ENCODE measurements around the gene C1QTNF4.
A peak's percentile ranks its signal among the peaks of the same experiment; 100 is the strongest.

GRCh38 chr11:47642099-47642855 lies 48.1 kb upstream of the C1QTNF4 start, which contains the start of gene MTCH2:
- TF ChIP-seq MEIS2 (IDR thresholded peaks at IDR 0.05; ENCODE audit: partially characterized antibody) (peak; percentile 96), ZKSCAN1 (IDR thresholded peaks at IDR 0.05; ENCODE audit: low read depth, low read length) (no peak), SRSF9 (IDR thresholded peaks at IDR 0.05; ENCODE audit: borderline replicate concordance, low read depth, low read length) (no peak), POLR2AphosphoS5 (IDR thresholded peaks at IDR 0.05; ENCODE audit: control insufficient read depth, insufficient read depth, low read depth, low read length) (peak; percentile 63; the same call in 1 of the 2 replicates), STAT6 (CRISPR knock-in tag; IDR thresholded peaks at IDR 0.05) (no peak), ETV6 (IDR thresholded peaks at IDR 0.05; ENCODE audit: borderline replicate concordance in 1 of 2, low read depth in 2 of 2, low read length in 1 of 2) (no peak), ETV6 (CRISPR knock-in tag; IDR thresholded peaks at IDR 0.05; ENCODE audit: borderline replicate concordance) (no peak), E2F1 (CRISPR knock-in tag; IDR thresholded peaks at IDR 0.05) (peak; percentile 64; the same call in 1 of the 2 replicates), HMGN3 (IDR thresholded peaks at IDR 0.05; ENCODE audit: borderline replicate concordance, extremely low read depth, insufficient read length, low read depth, low read length) (peak; percentile 88), POLR2A (conservative IDR thresholded peaks at IDR 0.05) (peak; percentile 94), ZNF277 (CRISPR knock-in tag; IDR thresholded peaks at IDR 0.05; ENCODE audit: borderline replicate concordance) (no peak), KAT7 (CRISPR knock-in tag; IDR thresholded peaks at IDR 0.05; ENCODE audit: borderline replicate concordance) (no peak; the same call in 1 of the 2 replicates), ZNF24 (IDR thresholded peaks at IDR 0.05) (0 out of 2 replicates have a peak, but pooled peaks have one; percentile 10)

All from K562 (cell line).